Lower leg skin (tissue), 3 donors: ENCODE results near the gene SIK3.

ENCODE experiments used
- POLR2A ChIP-seq, 2 donors: fragments of 450-650 bp; IDR thresholded peaks; one replicate each; pipeline ENCODE4 v1.6.1; 2016 to 2017; ENCODE audit warnings: antibody characterized with exemption in 2 of 2, mild to moderate bottlenecking in 1 of 2, moderate library complexity in 1 of 2
- TF ChIP-seq, protein P1 (sequence below), 3 donors: fragments of 450-650 bp; IDR thresholded peaks; one replicate each; pipeline ENCODE4 v1.5.1; 2016; ENCODE audit warnings: antibody characterized with exemption in 3 of 3, mild to moderate bottlenecking in 3 of 3, moderate library complexity in 2 of 3

DNA sequence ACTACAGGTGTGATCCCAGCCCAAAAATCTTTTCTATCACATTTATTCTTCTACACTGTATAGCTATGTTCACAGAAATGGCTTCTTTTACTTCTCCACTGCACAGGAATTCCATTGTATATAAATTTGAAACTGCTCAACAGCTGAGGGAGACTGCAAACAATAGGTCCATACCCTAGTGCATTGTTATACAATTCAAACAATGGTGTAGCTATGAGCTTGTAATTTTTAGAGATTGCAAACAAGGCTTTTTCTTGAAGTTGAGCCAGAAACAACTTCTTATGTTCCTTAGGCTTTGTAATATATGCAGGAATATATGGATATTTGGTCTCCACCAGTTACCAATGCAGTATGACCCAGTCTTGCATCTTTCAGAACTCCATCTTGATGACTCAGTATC is 19.5 kb upstream of the SIK3 start:
- TF ChIP-seq, protein P1, sequence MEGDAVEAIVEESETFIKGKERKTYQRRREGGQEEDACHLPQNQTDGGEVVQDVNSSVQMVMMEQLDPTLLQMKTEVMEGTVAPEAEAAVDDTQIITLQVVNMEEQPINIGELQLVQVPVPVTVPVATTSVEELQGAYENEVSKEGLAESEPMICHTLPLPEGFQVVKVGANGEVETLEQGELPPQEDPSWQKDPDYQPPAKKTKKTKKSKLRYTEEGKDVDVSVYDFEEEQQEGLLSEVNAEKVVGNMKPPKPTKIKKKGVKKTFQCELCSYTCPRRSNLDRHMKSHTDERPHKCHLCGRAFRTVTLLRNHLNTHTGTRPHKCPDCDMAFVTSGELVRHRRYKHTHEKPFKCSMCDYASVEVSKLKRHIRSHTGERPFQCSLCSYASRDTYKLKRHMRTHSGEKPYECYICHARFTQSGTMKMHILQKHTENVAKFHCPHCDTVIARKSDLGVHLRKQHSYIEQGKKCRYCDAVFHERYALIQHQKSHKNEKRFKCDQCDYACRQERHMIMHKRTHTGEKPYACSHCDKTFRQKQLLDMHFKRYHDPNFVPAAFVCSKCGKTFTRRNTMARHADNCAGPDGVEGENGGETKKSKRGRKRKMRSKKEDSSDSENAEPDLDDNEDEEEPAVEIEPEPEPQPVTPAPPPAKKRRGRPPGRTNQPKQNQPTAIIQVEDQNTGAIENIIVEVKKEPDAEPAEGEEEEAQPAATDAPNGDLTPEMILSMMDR (IDR thresholded peaks at IDR 0.05) = no peak
- TF ChIP-seq POLR2A (IDR thresholded peaks at IDR 0.05) = no peak
